Neutrophil (primary cell): ENCODE measurements around the gene LDLR.

Source experiments
- H3K27ac ChIP-seq: fragments of 200-600 bp; sonication (generic); 2 replicates; pipeline ENCODE4 v1.5.1; 2016; ENCODE audit warnings: mild to moderate bottlenecking, moderate library complexity
- H3K27me3 ChIP-seq: fragments of 200-600 bp; sonication (generic); 2 replicates; pipeline ENCODE4 v1.6.0; 2016; ENCODE audit warnings: mild to moderate bottlenecking
- H3K36me3 ChIP-seq: fragments of 200-600 bp; sonication (generic); 2 replicates; pipeline ENCODE4 v1.5.1; 2017
- H3K4me1 ChIP-seq, 2 experiments: fragments of 200-600 bp in 1 of 2; sonication (generic) in 1 of 2; 1 replicate in 1 of 2; 2 replicates in 1 of 2; pipeline versions ENCODE4 v1.5.1 to v1.6.1; 2013 to 2016; ENCODE audit warnings: low read depth in 1 of 2, low read length in 1 of 2, mild to moderate bottlenecking in 1 of 2, moderate library complexity in 1 of 2; ENCODE audit not compliant: control insufficient read depth in 1 of 2, insufficient read depth in 1 of 2
- H3K4me3 ChIP-seq, 2 experiments: fragments of 200-600 bp in 1 of 2; sonication (generic) in 1 of 2; 1 replicate in 1 of 2; 2 replicates in 1 of 2; pipeline ENCODE4 v1.5.1; 2013 to 2016; ENCODE audit warnings: low read depth in 1 of 2, low read length in 1 of 2, mild to moderate bottlenecking in 1 of 2, moderate library complexity in 1 of 2
- H3K9me3 ChIP-seq: fragments of 200-600 bp; sonication (generic); 2 replicates; pipeline ENCODE4 v1.5.1; 2016
- TF ChIP-seq, protein P1 (sequence below): fragments of 200-600 bp; sonication (generic); IDR thresholded peaks from 2 replicates; pipeline ENCODE4 v1.5.1; 2016; ENCODE audit warnings: antibody characterized with exemption

LDLR gene

DNA sequence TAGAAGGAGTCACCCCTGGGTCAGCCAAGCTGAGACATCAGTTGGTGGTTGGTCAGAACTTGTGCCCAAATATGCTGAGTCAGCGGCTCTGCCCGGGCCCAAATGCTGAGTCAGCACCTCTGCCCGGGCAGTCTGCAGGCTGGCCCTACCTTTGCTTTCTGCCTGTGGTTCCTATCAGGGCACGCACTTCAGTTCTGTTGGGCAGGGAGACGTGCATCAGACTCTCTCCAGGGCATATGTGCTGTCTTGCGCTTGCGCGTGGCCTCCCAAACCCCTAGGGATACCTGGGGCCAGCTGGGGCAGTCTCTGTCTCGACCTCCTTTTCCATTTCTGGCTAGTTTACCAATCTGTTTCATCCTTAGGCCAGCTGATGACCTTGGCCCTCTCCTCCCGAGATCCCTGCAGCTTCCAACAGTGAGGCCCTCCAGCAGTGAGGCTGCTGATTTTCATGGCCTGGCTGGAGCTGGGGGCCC lies 24.4 kb upstream of the LDLR start:
- Histone ChIP-seq H3K27me3 (no peaks in the 10 kb centered on the region), H3K27ac (no peak overlapping the region), H3K4me1 (peaks cover 9 to 16% of the 10 kb centered on the region in 2 experiments), H3K4me3 (no peak overlapping the region), H3K36me3 (peaks cover 21% of the 10 kb centered on the region), H3K9me3 (no peaks in the 10 kb centered on the region)
- TF ChIP-seq, protein P1, sequence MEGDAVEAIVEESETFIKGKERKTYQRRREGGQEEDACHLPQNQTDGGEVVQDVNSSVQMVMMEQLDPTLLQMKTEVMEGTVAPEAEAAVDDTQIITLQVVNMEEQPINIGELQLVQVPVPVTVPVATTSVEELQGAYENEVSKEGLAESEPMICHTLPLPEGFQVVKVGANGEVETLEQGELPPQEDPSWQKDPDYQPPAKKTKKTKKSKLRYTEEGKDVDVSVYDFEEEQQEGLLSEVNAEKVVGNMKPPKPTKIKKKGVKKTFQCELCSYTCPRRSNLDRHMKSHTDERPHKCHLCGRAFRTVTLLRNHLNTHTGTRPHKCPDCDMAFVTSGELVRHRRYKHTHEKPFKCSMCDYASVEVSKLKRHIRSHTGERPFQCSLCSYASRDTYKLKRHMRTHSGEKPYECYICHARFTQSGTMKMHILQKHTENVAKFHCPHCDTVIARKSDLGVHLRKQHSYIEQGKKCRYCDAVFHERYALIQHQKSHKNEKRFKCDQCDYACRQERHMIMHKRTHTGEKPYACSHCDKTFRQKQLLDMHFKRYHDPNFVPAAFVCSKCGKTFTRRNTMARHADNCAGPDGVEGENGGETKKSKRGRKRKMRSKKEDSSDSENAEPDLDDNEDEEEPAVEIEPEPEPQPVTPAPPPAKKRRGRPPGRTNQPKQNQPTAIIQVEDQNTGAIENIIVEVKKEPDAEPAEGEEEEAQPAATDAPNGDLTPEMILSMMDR: no peak

GRCh38 chr19:11066326-11066725 lies 22.9 kb upstream of the LDLR start:
- no peaks in the 10 kb centered on the region for H3K27me3 ChIP-seq
- TF ChIP-seq, protein P1: no peak
- H3K36me3 ChIP-seq: peaks cover 11% of the 10 kb centered on the region
- H3K4me1 ChIP-seq: peaks cover 24 to 27% of the 10 kb centered on the region in 2 experiments
- H3K9me3 ChIP-seq: no peaks in the 10 kb centered on the region
- no peak overlapping the region for H3K4me3 ChIP-seq
- no peak overlapping the region for H3K27ac ChIP-seq

GRCh38 chr19:11067356-11068113 lies 21.7 kb upstream of the LDLR start:
- H3K27me3 ChIP-seq: no peaks in the 10 kb centered on the region
- TF ChIP-seq, protein P1: no peak
- H3K4me1 ChIP-seq: peaks cover 36 to 39% of the 10 kb centered on the region in 2 experiments
- H3K27ac ChIP-seq: no peak overlapping the region
- no peaks in the 10 kb centered on the region for H3K36me3 ChIP-seq
- H3K9me3 ChIP-seq: no peaks in the 10 kb centered on the region
- no peak overlapping the region for H3K4me3 ChIP-seq

- Histone ChIP-seq H3K36me3 (no peaks in the 10 kb centered on the region), H3K4me1 (peaks cover 54 to 55% of the 10 kb centered on the region in 2 experiments), H3K27me3 (no peaks in the 10 kb centered on the region), H3K9me3 (no peaks in the 10 kb centered on the region), H3K4me3 (peak overlapping the region in 1 of 2 experiments; percentile 22), H3K27ac (peak overlapping the region; percentile 57)
- TF ChIP-seq, protein P1: no peak
Observed at GRCh38 chr19:11069561-11069960, 19.7 kb upstream of the LDLR start.

GRCh38 chr19:11070123-11070522 lies 19.1 kb upstream of the LDLR start:
- Histone ChIP-seq H3K36me3 (no peaks in the 10 kb centered on the region), H3K27me3 (no peaks in the 10 kb centered on the region), H3K4me3 (peak overlapping the region; percentile 3 to 22), H3K27ac (peak overlapping the region; percentile 57), H3K9me3 (no peaks in the 10 kb centered on the region), H3K4me1 (peaks cover 56 to 60% of the 10 kb centered on the region in 2 experiments)
- TF ChIP-seq, protein P1: no peak
